A375 (cell line): Measurements from ENCODE around the gene ZNF224. TPM values are rescaled to one million over a fixed set of nuclear protein-coding genes. Genes with fewer than 3 reads are reported as not detected.

ENCODE experiments used
- small RNA-seq: library from RNA; depleted of rRNA; stranded (forward); fragments of <200 nt; gene quantifications from one replicate; pipeline ENCODE3, GENCODE V24; 2014
- total RNA-seq: library from RNA; depleted of rRNA; stranded (reverse); fragments of >200 nt; shearing (Covaris generic); gene quantifications from 2 replicates; pipeline ENCODE4 v1.2.3, GENCODE V29; 2014; rRNA removed

ZNF224 gene
- 14.1 and 15.5 TPM in 2 replicates for total RNA-seq

DNA sequence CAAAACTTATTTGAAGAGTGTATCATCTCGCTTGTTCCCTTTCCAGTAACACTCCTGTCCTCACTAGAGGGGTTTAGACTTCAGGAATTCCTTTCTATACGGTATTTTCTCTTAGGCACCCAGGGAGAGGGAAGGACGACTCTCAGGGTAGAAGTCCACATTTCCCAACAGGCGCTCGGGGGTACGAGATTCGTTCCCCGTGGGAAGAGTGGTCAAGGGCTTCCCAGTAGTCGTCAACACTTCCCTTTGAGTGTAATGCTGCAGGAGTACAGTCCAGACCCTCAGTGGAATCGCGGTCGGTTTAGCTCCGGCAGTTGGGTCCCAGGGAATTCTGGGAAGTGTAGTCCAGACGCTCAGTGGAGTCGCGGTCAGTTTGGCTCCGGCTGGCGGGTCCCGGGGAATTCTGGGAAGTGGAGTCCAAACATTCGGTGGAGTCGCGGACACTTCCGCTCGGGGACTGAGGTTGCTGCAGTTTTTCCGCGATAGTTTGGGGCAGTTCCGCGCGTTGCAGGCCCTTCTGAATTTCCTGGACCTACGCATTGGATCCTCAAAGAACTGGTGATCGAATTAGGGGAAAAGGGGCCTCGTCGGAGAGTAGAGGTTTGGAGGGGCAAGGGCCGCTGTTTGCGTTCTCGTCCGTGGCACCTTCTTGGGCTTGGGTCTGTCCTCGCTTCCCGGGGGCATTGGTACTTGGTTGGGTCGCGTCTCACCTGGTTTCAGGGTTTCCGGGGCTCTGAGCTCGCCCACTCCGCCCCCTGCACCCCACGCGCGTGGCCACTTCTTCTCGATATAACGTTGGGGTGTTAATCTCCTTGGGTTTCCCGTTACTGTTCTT is at the start of gene ZNF224:
Gene ZNF224 (plus strand): TSS at position 431 of the 835 bp plus-strand sequence. CDS start 3,513 bp downstream, outside the sequence.

DNA sequence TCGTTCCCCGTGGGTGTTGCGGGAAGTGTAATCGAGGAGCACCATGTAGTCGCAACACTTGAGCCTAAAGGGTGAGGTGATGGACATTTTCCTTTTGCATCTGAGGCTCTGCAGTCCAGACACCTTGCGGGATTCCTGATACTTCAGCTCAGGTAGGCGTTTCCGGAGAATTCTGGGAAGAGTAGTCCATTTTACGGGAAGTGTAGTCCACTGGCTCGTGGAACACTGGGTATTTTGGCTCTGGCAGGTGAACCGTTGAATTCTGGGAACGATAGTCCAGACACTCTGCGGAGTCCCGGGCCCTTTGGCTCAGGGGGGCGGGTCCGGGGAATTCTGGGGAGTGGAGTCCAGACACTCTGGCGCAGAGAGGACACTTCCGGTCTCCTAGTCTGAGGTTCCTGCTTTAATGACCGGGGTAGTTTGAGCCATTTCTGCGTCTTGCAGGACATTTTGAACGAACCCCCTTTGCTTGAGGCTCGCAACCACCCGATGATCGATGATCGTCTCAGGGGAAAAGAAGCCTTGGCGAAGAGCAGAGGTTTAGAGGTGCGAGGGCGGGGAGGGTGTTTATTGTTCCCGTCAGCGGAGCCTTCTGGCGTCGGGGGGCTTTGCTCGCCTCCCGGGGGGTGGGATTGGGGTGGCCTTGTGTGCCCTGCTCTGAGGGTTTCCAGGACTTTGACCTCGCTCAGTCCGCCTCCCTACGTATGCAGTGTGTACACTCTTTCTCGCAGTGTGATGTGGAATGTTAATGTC is 42.3 kb upstream of the ZNF224 start, which contains the start of gene ZNF223:
Gene ZNF223 (plus strand): TSS at position 387 of the 753 bp plus-strand sequence. CDS start 3,141 bp downstream, outside the sequence.

GRCh38 chr19:44071824-44072542 is 22.2 kb upstream of the ZNF224 start, which contains the start of gene ZNF284:
Gene ZNF284, plus strand, starts transcription at chr19:44072159. Its CDS starts 4,231 bp downstream, at chr19:44076390.

GRCh38 chr19:44113138-44113783 is 19.1 kb downstream of the ZNF224 start, which contains the start of gene ZNF225:
Gene ZNF225, plus strand, starts transcription at chr19:44113399. Its CDS starts 2,429 bp downstream, at chr19:44115828.

DNA sequence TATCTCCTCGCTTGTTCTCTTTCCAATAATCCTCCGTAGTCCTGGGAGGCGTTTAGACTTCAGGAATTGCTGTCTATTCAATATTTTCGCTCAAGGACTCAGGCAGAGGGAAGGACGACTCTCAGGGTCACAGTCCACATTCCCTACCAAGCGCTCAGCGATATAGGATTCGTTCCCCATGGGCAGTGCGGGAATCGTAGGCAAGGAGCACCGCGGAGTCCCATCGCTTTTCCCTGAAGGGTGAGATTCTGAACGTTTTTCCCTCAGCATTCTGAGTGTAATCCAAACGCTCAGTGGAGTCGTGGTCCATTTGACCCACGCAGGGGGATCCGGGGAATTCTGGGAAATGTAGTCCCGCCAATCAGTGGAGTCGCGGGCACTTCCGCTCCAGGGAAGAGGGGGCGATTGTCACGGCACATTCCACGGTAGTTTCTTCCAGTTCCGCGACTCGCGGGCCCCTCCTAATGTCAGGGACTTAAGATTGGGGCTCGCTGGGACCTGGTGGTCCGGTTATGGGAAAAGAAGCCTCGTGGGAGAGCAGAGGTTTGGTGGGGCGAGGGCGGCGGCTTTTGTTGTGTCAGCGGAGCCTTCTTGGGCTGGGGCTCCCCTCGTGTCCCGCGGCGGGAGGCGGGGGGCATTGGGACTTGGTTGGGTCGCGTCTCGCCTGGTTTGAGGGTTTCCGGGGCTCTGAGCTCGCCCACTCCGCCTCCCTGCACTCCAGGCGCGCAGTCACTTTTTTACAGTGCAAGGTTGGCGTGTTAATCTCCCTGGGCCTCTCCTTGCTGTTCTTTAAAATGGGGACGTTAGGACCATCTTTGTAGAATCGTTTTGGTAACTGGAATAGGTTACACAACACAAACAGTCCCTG is 47.3 kb downstream of the ZNF224 start, which contains the start of gene ZNF234:
Gene ZNF234 (plus strand): TSS at position 364 of the 868 bp plus-strand sequence. CDS start 3,079 bp downstream, outside the sequence.

Small RNA genes within 50 kb of the gene (small RNA-seq; reads per million reads assigned to genes)
- not detected for gene RNU6-902P

Other genes starting within 250 kb of the ZNF224 start
- 1.2 and 1.5 TPM in 2 replicates for gene ZNF404, start 210.4 kb upstream of the ZNF224 start, total RNA-seq
- 20.8 and 23.7 TPM in 2 replicates for gene ZNF45, start 159.1 kb upstream of the ZNF224 start, total RNA-seq
- gene ZNF221, start 143.1 kb upstream of the ZNF224 start, total RNA-seq = 3.3 and 4.5 TPM in 2 replicates
- 10.7 and 11.9 TPM in 2 replicates for gene ZNF155, start 110.2 kb upstream of the ZNF224 start, total RNA-seq
- gene ZNF230, start 91.4 kb upstream of the ZNF224 start, total RNA-seq = 1.8 and 2.0 TPM in 2 replicates
- gene ZNF222, start 69.0 kb upstream of the ZNF224 start, total RNA-seq = 5.7 and 8.8 TPM in 2 replicates
- 1.7 and 3.0 TPM in 2 replicates for gene ZNF223, start 42.3 kb upstream of the ZNF224 start, total RNA-seq
- gene ZNF284, start 22.2 kb upstream of the ZNF224 start, total RNA-seq = 1.2 and 1.7 TPM in 2 replicates
- 3.8 and 5.5 TPM in 2 replicates for gene ZNF225, start 19.0 kb downstream of the ZNF224 start, total RNA-seq
- 5.8 and 7.5 TPM in 2 replicates for gene ZNF234, start 47.2 kb downstream of the ZNF224 start, total RNA-seq
- 20.4 and 34.4 TPM in 2 replicates for gene ZNF226, start 70.7 kb downstream of the ZNF224 start, total RNA-seq
- 25.0 and 30.4 TPM in 2 replicates for gene ZNF227, start 118.2 kb downstream of the ZNF224 start, total RNA-seq
- 0.34 and 0.53 TPM in 2 replicates for gene ZNF233, start 165.5 kb downstream of the ZNF224 start, total RNA-seq
- gene ZNF235, start 210.7 kb downstream of the ZNF224 start, total RNA-seq = 3.2 and 3.9 TPM in 2 replicates